Small intestine (tissue), 7 donors: ENCODE data around the gene UNG. TPM values are rescaled to one million over a fixed set of nuclear protein-coding genes. Genes with fewer than 3 reads are reported as not detected.

Experiments
- DNase-seq, 2 donors: peaks; one replicate each; pipeline versions ENCODE4 v3.0.0 to v3.0.0-alpha.2; 2013
- FAIRE-seq: peaks from 2 replicates; lab custom pipeline; 2012; peaks lifted over from hg19 to GRCh38; lab: Jason Lieb, UNC
- H3K27ac ChIP-seq, 3 donors: one replicate each; pipeline ENCODE4 v1.5.1; 2013; ENCODE audit warnings: low read length in 2 of 3, mild to moderate bottlenecking in 2 of 3, control low read depth in 1 of 3, inconsistent platforms in 1 of 3, low read depth in 1 of 3, moderate library complexity in 1 of 3
- H3K27me3 ChIP-seq, 3 donors: one replicate each; pipeline ENCODE4 v1.6.1; 2013; ENCODE audit warnings: low read length in 3 of 3, inconsistent platforms in 1 of 3; ENCODE audit not compliant: control insufficient read depth in 3 of 3, insufficient read depth in 3 of 3
- H3K36me3 ChIP-seq, 3 donors: one replicate each; pipeline ENCODE4 v1.6.1; 2013; ENCODE audit warnings: low read length in 3 of 3, inconsistent platforms in 1 of 3, low read depth in 1 of 3, mild to moderate bottlenecking in 1 of 3, moderate library complexity in 1 of 3; ENCODE audit not compliant: control insufficient read depth in 3 of 3, insufficient read depth in 2 of 3
- H3K4me1 ChIP-seq, 3 donors: one replicate each; pipeline ENCODE4 v1.6.1; 2013; ENCODE audit warnings: low read length in 2 of 3, inconsistent platforms in 1 of 3, low read depth in 1 of 3, mild to moderate bottlenecking in 1 of 3, moderate library complexity in 1 of 3; ENCODE audit not compliant: control insufficient read depth in 3 of 3, insufficient read depth in 2 of 3
- H3K4me3 ChIP-seq, 3 donors: one replicate each; pipeline ENCODE4 v1.5.1; 2013; ENCODE audit warnings: low read length in 3 of 3, control low read depth in 1 of 3, inconsistent platforms in 1 of 3, low read depth in 1 of 3, mild to moderate bottlenecking in 1 of 3, moderate library complexity in 1 of 3
- H3K9me3 ChIP-seq, 2 donors: one replicate each; pipeline ENCODE4 v1.6.1; 2013; ENCODE audit warnings: low read depth in 1 of 2, low read length in 1 of 2; ENCODE audit not compliant: control insufficient read depth in 2 of 2, insufficient read depth in 1 of 2
- WGBS, 3 donors: extraction: QIAGEN DNeasy Blood & Tissue Kit; methylation state at CpG; one replicate each; pipeline ENCODE4 v1.1.7; 2013; 5-methylcytosine and 5-hydroxymethylcytosine counted together
- polyA plus RNA-seq, 4 donors: library from polyadenylated mRNA; stranded (reverse) in 3 of 4; unstranded in 1 of 4; fragments of 200-250 nt in 3 of 4; fragments of 120-200 nt in 1 of 4; gene quantifications; one replicate each; pipeline versions ENCODE4 v1.2.1 to v1.2.3, GENCODE V29; 2013
- donor health status: healthy with polysubstance abuse.
- donor health status: control.
- donor health status: control.
- donor health status: Bipolar disorder and iron deficiency.
- donor health status: healthy.

The UNG gene
- polyA plus RNA-seq, 4 donors: 11.9 to 44.4 (median 26.7) TPM

- Histone ChIP-seq H3K36me3 (peaks cover 0 to 14% (median 2%) of the 10 kb centered on the region in 3 donors), H3K27me3 (no peaks in the 10 kb centered on the region), H3K27ac (peak overlapping the region; percentile 70 to 90 (median 85)), H3K4me3 (no peak overlapping the region), H3K9me3 (no peaks in the 10 kb centered on the region), H3K4me1 (peaks cover 0 to 13% (median 0%) of the 10 kb centered on the region in 3 donors)
- FAIRE-seq (no peak), DNase-seq (no peak)
Observed at GRCh38 chr12:109054520-109054919, 42.9 kb upstream of the UNG start.

GRCh38 chr12:109056891-109057290, 40.5 kb upstream of the UNG start:
- 84 to 86% (median 85%) methylated on average over 3 of the region's 3 CpGs for WGBS, 3 donors
- no peak overlapping the region for H3K4me3 ChIP-seq
- H3K27me3 ChIP-seq: no peaks in the 10 kb centered on the region
- H3K4me1 ChIP-seq: peaks cover 0 to 13% (median 0%) of the 10 kb centered on the region in 3 donors
- no peak overlapping the region for H3K27ac ChIP-seq
- H3K36me3 ChIP-seq: peaks cover 0 to 30% (median 4%) of the 10 kb centered on the region in 3 donors
- no peak for DNase-seq
- FAIRE-seq: no peak
- no peaks in the 10 kb centered on the region for H3K9me3 ChIP-seq

GRCh38 chr12:109057376-109057775, 40.0 kb upstream of the UNG start:
- peaks cover 0 to 13% (median 0%) of the 10 kb centered on the region in 3 donors for H3K4me1 ChIP-seq
- peaks cover 0 to 32% (median 4%) of the 10 kb centered on the region in 3 donors for H3K36me3 ChIP-seq
- H3K4me3 ChIP-seq: no peak overlapping the region
- FAIRE-seq (no peak), DNase-seq (no peak)
- no peaks in the 10 kb centered on the region for H3K9me3 ChIP-seq
- WGBS, 3 donors: 93 to 96% (median 94%) methylated on average over 1 of the region's 1 CpG
- H3K27me3 ChIP-seq: no peaks in the 10 kb centered on the region
- no peak overlapping the region for H3K27ac ChIP-seq

GRCh38 chr12:109058773-109059172, 38.6 kb upstream of the UNG start:
- Histone ChIP-seq H3K4me3 (no peak overlapping the region), H3K27me3 (no peaks in the 10 kb centered on the region), H3K4me1 (peaks cover 0 to 8% (median 0%) of the 10 kb centered on the region in 3 donors), H3K9me3 (peaks cover 0 to 3% of the 10 kb centered on the region in 2 donors), H3K36me3 (peaks cover 0 to 37% (median 4%) of the 10 kb centered on the region in 3 donors), H3K27ac (no peak overlapping the region)
- WGBS, 3 donors: 93 to 97% (median 94%) methylated on average over 6 of the region's 6 CpGs
- DNase-seq: no peak
- no peak for FAIRE-seq

DNA sequence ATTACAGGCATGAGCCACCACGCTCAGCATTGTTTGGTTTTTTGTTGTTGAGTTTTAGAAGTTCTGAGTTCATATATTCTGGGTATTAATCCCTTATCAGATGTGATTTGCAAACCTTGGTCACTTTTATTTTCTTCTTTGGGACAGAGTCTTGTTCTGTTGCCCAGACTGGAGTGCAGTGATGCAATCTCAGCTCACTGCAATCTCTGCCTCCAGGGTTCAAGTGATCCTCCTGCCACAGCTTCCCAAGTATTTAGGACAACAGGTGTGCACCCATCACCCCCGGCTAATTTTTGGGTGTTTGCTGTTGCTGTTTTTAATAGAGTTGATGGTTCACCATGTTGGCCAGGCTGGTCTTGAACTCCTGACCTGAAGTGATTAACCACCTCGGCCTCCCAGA, 33.3 kb upstream of the UNG start:
- WGBS, 3 donors: 66 to 87% (median 72%) methylated on average over 3 of the region's 3 CpGs
- Histone ChIP-seq H3K9me3 (peaks cover 0 to 7% of the 10 kb centered on the region in 2 donors), H3K27ac (no peak overlapping the region), H3K4me3 (no peak overlapping the region), H3K36me3 (peaks cover 2 to 44% (median 5%) of the 10 kb centered on the region in 3 donors), H3K27me3 (no peaks in the 10 kb centered on the region), H3K4me1 (peaks cover 0 to 29% (median 5%) of the 10 kb centered on the region in 3 donors)
- DNase-seq: no peak
- FAIRE-seq: no peak

- peak; percentile 76 to 78 for DNase-seq
Observed at GRCh38 chr12:109065154-109065852, 32.1 kb upstream of the UNG start.

DNA sequence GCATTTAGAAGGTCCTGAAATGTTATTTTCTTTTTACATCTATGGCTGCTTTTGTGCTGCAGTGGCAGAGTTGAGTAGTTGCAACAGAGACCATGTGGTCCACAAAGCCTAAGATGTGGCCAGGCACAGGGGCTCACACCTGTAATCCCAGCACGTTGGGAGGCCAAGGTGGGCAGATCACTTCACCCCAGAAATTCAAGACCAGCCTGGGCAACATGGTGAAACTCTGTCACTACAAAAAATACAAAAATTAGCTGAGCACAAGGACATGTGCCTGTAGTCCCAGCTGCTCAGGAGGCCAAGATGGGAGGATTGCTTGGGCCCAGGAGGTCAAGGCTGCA, 31.6 kb upstream of the UNG start:
- FAIRE-seq (no peak), DNase-seq (no peak)
- peaks cover 0 to 38% (median 8%) of the 10 kb centered on the region in 3 donors for H3K4me1 ChIP-seq
- H3K36me3 ChIP-seq: peaks cover 2 to 39% (median 4%) of the 10 kb centered on the region in 3 donors
- no peak overlapping the region for H3K4me3 ChIP-seq
- WGBS, 3 donors: 12 to 44% (median 22%) methylated on average over 1 of the region's 1 CpG
- H3K27me3 ChIP-seq: no peaks in the 10 kb centered on the region
- H3K9me3 ChIP-seq: peaks cover 0 to 7% of the 10 kb centered on the region in 2 donors
- H3K27ac ChIP-seq: peak overlapping the region in 2 of 3 donors; percentile 27 to 57

More at GRCh38 chr12:109065154-109065852, 32.1 kb upstream of the UNG start:
- Histone ChIP-seq H3K27me3 (no peaks in the 10 kb centered on the region), H3K9me3 (peaks cover 0 to 7% of the 10 kb centered on the region in 2 donors), H3K4me3 (no peak overlapping the region), H3K27ac (peak overlapping the region; percentile 27 to 67 (median 39)), H3K36me3 (peaks cover 2 to 39% (median 5%) of the 10 kb centered on the region in 3 donors), H3K4me1 (peaks cover 0 to 35% (median 8%) of the 10 kb centered on the region in 3 donors)
- FAIRE-seq: no peak
- 21 to 66% (median 38%) methylated on average over 5 of the region's 5 CpGs for WGBS, 3 donors

GRCh38 chr12:109069307-109070271, 27.8 kb upstream of the UNG start:
- peak; percentile 92 for DNase-seq
- H3K27ac ChIP-seq: peak overlapping the region; percentile 76 to 86 (median 83)
- FAIRE-seq: no peak

More at GRCh38 chr12:109069307-109070271, 27.8 kb upstream of the UNG start:
- Histone ChIP-seq H3K4me3 (peak overlapping the region in 2 of 3 donors; percentile 28 to 46), H3K27me3 (no peaks in the 10 kb centered on the region), H3K36me3 (peaks cover 4 to 25% (median 14%) of the 10 kb centered on the region in 3 donors), H3K9me3 (peaks cover 0 to 4% of the 10 kb centered on the region in 2 donors), H3K4me1 (peaks cover 0 to 31% (median 8%) of the 10 kb centered on the region in 3 donors)
- 19 to 57% (median 46%) methylated on average over 17 of the region's 17 CpGs for WGBS, 3 donors
